Brain pericyte (primary cell): Measurements from ENCODE around the gene TMEM26.
"Not testable (repeated sequence)": the region's sequence is repeated elsewhere in the genome, so short reads cannot be mapped to it uniquely, and the experiment has no call there.

Source experiments
- DNase-seq: peaks from one replicate; pipeline ENCODE4 v3.0.0-alpha.2; 2012; ENCODE audit warnings: low read depth, low spot score

TMEM26 gene

DNA sequence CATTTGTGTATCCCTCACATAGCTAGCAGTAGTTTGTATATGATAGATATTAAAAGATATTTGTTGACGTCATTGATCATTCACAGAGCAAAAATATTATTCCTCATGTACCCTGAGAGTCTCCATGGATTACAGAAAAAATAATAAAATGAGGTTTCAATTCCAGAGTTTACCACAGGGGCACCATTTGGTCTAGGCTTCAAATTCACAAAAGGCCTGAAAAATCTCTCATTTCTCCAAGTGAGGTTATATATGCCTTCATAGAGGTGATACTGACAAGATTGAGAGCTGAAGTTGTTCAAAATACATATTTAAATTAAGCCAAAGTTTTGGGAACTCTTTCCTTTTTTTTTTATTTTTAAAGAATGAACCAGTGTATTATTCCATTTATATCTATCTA, 52.7 kb downstream of the TMEM26 start:
- DNase-seq = no peak

DNA sequence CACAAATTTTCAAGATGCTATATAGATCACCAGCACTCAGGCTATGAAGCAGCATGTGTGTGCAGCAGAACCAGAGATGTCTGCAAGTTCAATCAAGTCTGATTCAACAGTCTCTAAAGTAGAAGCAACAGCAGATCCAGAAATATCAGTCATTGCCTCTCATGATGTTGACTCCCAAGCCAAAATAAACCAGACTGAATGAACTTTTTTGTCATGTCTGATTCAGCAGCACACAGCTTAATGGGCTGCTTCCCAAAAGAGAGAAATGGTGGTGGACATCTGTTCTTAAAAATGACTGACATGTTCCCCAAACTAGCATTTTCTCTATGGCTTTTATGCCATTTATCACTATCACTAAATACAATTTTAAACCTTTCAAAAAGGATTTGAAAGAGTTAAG, 53.8 kb downstream of the TMEM26 start:
- no peak for DNase-seq

DNA sequence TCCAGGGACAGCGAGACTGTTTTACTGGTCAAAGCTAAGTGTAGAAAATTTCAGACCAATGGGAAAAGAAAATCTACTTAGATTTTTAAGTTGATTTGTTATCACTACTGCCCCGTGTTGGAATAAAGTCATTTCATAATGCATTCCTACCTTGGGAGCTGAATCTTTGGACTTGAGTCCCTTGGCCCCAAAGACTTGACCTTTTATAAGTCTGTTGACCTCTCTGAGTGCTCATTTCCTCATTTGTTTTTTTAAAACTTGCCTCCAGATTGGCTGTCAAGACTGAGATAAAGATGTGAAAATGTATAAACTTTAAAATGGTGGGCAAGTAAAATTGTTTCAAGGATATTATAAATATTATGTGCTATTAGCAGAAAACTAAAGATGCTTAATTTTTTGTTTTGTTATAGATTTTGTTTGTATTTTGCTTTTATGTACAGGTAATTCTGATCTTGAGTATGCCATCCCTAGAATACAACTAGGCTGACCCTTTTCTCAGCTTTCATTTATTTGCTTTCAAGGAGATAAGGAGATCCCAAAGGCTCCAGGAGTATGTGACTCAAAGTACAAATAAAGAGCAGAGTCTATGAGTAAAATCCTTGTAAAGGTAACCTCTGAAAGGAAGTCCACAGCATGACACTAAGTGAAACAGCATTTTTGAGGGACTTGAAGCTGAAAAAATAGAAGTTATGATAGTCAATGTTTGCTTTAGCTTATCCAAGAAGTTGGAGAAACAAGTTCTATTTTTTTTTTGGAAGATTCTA, 54.6 kb downstream of the TMEM26 start:
- DNase-seq = no peak

DNA sequence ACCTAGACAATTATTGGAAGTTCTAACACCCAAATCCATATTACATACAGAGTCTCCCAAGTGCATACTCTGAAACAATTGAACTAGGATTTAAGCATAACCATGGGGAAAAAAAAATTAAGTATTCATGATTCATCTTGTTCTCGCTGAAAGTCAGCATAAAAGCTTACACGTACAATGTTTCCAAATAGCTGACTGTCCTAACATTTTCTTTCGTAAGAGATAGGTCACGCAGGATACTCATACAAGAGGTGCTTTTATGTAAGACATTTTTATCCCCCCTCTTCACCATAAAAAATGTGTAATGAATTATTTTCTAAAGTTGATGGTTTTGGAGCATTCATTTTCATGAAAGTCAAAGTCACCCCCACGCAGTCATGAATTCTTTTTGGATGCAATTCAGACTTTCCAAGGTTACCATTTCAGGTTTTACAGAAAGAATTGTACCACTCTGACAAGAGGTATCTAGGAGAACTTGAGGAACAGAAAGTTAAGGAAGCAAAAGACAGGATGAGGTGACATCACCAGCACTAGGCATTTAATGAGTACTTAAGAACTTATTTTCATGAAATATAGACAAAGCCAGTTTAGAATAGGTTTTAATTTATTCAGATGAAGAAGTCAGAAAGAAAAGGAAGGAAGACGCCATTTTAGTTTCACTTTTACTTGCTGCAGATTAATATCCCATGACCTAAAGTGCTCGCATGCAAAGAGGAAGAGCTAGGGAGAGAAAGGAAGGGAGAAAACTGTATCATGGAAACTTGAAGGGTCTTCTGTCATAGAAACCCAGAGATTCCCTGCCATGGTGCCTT, 55.8 kb downstream of the TMEM26 start:
- DNase-seq = peak; percentile 15

- no peak for DNase-seq
Measured at GRCh38 chr10:61391281-61391680, 61.9 kb downstream of the TMEM26 start.

GRCh38 chr10:61390851-61391250, 62.3 kb downstream of the TMEM26 start:
- no peak for DNase-seq

DNA sequence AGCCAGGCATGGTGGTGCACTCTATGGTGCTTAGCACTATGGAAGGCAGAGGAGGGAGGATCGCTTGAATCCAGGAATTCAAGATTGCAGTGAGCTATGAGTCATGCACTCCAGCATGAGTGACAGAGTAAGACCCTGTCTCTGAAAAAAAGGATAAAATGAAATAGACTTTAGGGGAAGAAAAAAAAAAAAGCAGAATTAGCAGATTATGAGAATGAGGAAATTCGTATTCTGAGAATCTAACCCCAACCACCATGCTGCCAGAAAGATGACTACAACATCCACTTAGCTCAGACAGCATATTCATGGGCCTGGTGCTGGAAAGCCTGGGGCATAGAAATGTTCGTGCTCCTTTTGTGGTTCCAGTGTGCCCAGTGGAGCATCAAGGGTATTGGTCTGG, 63.3 kb downstream of the TMEM26 start:
- DNase-seq = no peak

- not testable (repeated sequence) for DNase-seq
Measured at GRCh38 chr10:61388986-61389385, 64.2 kb downstream of the TMEM26 start.

DNA sequence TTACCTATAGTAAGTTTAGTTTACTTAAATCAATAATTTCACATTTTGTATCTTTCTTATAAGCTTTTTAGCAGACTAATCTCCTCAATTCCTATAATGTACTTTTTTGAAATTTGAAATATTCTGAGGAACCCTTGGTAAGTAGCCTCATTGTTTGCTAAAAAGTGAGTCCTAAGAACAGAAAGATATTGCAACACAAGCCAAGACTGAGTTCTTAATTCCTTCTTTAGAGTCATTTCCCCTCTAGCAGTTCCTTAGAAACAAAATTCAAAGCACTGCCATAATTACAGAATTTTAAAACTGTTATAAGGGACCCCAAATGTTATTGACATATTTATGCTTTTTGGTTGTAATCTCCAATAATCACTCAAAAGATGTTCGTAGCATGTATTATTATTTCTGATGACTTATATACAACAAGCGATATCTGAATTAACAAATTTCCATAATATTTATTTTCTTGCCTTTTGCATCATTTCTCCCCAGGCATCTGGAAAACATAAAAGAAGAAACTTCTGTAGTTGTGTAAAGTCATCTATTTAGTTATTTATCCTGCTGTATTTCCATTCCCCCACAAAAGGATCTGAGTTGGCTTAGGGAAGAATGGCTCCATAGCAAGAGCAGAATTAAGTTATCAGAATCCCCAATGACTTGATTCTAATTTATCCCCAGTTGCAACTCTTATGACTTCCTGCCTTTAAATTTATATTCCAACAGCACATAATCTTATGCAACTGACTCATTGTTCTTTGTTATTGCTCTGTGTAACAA, 67.8 kb downstream of the TMEM26 start:
- no peak for DNase-seq

DNA sequence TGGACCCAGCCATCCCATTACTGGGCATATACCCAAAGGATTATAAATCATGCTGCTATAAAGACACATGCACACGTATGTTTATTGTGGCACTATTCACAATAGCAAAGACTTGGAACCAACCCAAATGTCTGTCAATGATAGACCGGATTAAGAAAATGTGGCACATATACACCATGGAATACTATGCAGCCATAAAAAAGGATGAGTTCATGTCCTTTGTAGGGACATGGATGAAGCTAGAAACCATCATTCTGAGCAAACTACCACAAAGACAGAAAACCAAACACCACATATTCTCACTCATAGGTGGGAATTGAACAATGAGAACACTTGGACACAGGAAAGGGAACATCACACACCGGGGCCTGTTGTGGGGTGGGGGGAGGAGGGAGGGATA, 72.0 kb downstream of the TMEM26 start:
- DNase-seq = not testable (repeated sequence)

- no peak for DNase-seq
Measured at GRCh38 chr10:61378865-61379264, 74.3 kb downstream of the TMEM26 start.

DNA sequence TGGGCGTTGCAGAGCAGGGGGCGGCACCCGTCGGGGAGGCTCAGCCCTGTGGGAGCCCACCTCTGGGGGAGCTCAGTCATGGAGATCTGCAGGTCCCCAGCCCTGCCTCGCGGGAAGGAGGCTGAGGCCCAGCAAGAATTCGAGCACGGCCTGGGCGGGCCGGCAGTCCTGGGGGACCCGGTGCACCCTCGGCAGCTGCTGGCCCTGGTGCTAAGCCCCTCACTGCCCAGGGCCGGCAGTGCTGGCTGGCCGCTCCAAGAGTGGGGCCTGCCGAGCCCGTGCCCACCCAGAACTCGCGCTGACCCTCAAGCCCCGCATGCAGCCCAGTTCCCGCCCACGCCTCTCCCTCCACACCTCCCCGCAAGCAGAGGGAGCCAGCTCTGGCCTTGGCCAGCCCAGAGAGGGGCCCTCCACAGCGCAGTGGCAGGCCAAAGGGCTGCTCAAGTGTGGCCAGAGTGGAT, 76.2 kb downstream of the TMEM26 start:
- DNase-seq = no peak

DNA sequence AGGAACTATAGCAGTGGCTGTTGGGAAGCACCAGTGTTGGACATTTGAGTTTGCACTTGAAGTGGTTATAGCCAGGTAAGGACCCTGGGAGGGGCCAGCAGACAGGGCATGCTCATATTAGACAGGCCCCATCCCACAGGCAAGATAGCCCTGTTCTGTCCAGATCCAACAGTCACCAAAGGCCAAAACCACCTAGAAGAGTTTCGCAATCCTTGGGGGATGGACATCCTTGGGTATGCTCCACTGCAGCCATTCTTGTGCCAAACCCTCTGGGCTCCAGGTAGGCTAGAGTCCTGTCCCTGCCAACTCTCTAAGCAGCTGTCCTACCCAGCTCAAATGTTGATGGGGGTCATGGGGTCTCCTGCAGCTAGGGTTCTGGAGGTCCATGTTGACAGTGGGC, 76.8 kb downstream of the TMEM26 start:
- DNase-seq = no peak

- DNase-seq = no peak
Measured at GRCh38 chr10:61366365-61366764, 86.8 kb downstream of the TMEM26 start.

GRCh38 chr10:61364619-61365018, 88.6 kb downstream of the TMEM26 start:
- DNase-seq = no peak

DNA sequence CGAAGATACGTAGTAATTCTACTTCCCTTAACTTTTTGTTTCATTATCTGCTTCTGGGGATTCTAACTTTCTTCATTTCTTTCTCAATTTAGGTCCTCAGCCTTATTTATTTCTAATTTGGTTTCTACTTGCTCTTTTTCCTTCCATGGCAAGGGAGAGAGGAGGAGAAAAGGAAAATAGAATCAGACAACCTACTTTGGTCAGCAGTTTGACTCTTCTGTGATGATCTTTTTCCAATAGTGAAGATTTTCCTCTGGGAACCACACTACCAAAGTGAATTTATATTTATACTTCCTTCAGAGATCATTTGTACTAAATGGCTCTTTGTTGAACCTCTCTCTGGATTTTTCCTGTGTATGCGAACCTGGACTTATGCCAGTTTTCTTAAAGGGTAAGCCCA, 90.2 kb downstream of the TMEM26 start:
- DNase-seq = no peak

DNA sequence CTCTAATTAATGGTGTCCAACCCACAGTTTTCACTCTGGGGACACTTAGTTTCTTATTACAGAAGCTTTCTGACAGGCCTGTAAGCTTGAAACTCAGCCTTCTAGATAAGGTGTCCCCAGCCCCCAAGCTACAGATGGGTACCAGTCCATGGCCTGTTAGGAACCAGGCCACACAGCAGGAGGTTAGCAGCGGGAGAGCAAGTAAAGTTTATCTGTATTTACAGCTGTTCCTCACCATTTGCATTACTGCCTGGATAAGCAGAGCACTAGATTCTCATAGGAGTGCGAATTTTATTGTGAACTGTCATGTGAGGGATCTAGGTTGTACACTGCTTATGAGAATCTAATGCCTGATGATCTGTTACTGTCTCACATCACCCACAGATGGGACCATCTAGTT, 93.7 kb downstream of the TMEM26 start:
- no peak for DNase-seq

DNA sequence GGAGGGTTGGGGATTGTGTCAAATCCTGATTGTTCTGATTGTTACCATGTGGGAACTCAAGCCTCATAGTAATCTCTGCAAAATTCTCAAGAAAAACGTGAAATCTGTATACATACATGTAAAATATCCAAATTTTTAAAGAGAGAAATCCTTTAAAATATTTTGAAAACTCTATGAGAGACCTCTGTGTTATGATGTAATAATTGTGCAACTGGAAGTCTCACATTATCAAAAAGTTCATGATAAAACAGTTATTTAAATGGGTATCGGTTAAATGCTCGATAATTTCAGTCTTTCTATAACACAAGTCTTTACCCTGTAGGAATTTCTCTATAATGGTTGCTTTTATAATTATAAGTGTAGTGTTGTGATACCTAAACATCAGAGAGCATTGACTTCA, 95.5 kb downstream of the TMEM26 start:
- no peak for DNase-seq
